GM12892 (cell line): ENCODE results near the gene GABRB2.

ENCODE experiments used
- POLR2A ChIP-seq: IDR thresholded peaks from 2 replicates; pipeline ENCODE4 v1.6.1; 2011; ENCODE audit warnings: low read depth, low read length, control low read depth
- POLR2AphosphoS5 ChIP-seq: IDR thresholded peaks from 2 replicates; pipeline ENCODE4 v1.6.1; 2011; ENCODE audit warnings: low read depth, low read length, control low read depth
- TAF1 ChIP-seq: IDR thresholded peaks from 2 replicates; pipeline ENCODE4 v1.6.1; 2011; ENCODE audit warnings: low read depth, mild to moderate bottlenecking, control low read depth, low read length, borderline replicate concordance

- TF ChIP-seq TAF1 (no peak), POLR2A (no peak), POLR2AphosphoS5 (no peak)
These were observed 161.5 kb downstream of the GABRB2 start for GRCh38 chr5:161385027-161385426.
